IPS DF 6.9 (cell line): ENCODE data around the gene SPEF2.
"Not testable (repeated sequence)": the region's sequence is repeated elsewhere in the genome, so short reads cannot be mapped to it uniquely, and the experiment has no call there.

Source experiments
- DNase-seq: peaks from one replicate; pipeline ENCODE4 v3.0.0-alpha.2; 2013; ENCODE audit warnings: low read depth, low spot score
- H3K27ac ChIP-seq: one replicate; pipeline ENCODE4 v1.5.1; 2013; ENCODE audit warnings: low read length, control low read depth
- H3K27me3 ChIP-seq: 2 replicates; pipeline ENCODE4 v1.6.1; 2013; ENCODE audit warnings: mild to moderate bottlenecking, low read length; ENCODE audit not compliant: control insufficient read depth, insufficient read depth
- H3K36me3 ChIP-seq: 2 replicates; pipeline ENCODE4 v1.6.1; 2013; ENCODE audit warnings: low read length; ENCODE audit not compliant: control insufficient read depth, insufficient read depth
- H3K4me1 ChIP-seq: 2 replicates; pipeline ENCODE4 v1.6.1; 2013; ENCODE audit warnings: low read length; ENCODE audit not compliant: control insufficient read depth, insufficient read depth
- H3K4me3 ChIP-seq: 2 replicates; pipeline ENCODE4 v1.5.1; 2013; ENCODE audit warnings: mild to moderate bottlenecking, low read length
- H3K9me3 ChIP-seq: 2 replicates; pipeline ENCODE4 v1.6.1; 2013; ENCODE audit warnings: low read length, inconsistent platforms; ENCODE audit not compliant: control insufficient read depth, insufficient read depth
- WGBS: extraction: QIAGEN DNeasy Blood & Tissue Kit; methylation state at CpG from one replicate; pipeline ENCODE4 v1.1.7; 2013; ENCODE audit warnings: mixed read lengths, missing lambda C conversion rate; ENCODE audit not compliant: insufficient read length, insufficient coverage; 5-methylcytosine and 5-hydroxymethylcytosine counted together

The SPEF2 gene

GRCh38 chr5:35850967-35851680 lies 233.5 kb downstream of the SPEF2 start:
- DNase-seq, result no peak
- Histone ChIP-seq H3K9me3 (no peaks in the 10 kb centered on the region), H3K36me3 (no peaks in the 10 kb centered on the region), H3K27me3 (no peaks in the 10 kb centered on the region), H3K4me1 (no peaks in the 10 kb centered on the region), H3K4me3 (no peak overlapping the region), H3K27ac (no peak overlapping the region)
- no CpG with 5 or more reads among the region's 8 CpGs for WGBS

- Histone ChIP-seq H3K27me3 (no peaks in the 10 kb centered on the region), H3K36me3 (no peaks in the 10 kb centered on the region), H3K4me1 (no peaks in the 10 kb centered on the region), H3K9me3 (no peaks in the 10 kb centered on the region), H3K27ac (no peak overlapping the region), H3K4me3 (no peak overlapping the region)
- no CpG with 5 or more reads among the region's 8 CpGs for WGBS
- DNase-seq, result no peak
These were observed 234.5 kb downstream of the SPEF2 start for GRCh38 chr5:35852084-35852734.

- Histone ChIP-seq H3K4me1 (no peaks in the 10 kb centered on the region), H3K4me3 (no peak overlapping the region), H3K9me3 (no peaks in the 10 kb centered on the region), H3K27ac (no peak overlapping the region), H3K27me3 (no peaks in the 10 kb centered on the region), H3K36me3 (no peaks in the 10 kb centered on the region)
- DNase-seq, result no peak
These were observed 235.1 kb downstream of the SPEF2 start for GRCh38 chr5:35852773-35853172.

- H3K4me3 ChIP-seq, result no peak overlapping the region
- no peak for DNase-seq
- WGBS, result no CpG with 5 or more reads among the region's 3 CpGs
- no peaks in the 10 kb centered on the region for H3K4me1 ChIP-seq
- no peaks in the 10 kb centered on the region for H3K36me3 ChIP-seq
- H3K27ac ChIP-seq, result no peak overlapping the region
- no peaks in the 10 kb centered on the region for H3K9me3 ChIP-seq
- no peaks in the 10 kb centered on the region for H3K27me3 ChIP-seq
These were observed 236.0 kb downstream of the SPEF2 start for GRCh38 chr5:35853631-35854030.

- no peak overlapping the region for H3K27ac ChIP-seq
- H3K36me3 ChIP-seq, result no peaks in the 10 kb centered on the region
- no peaks in the 10 kb centered on the region for H3K27me3 ChIP-seq
- no peaks in the 10 kb centered on the region for H3K9me3 ChIP-seq
- WGBS, result no CpG with 5 or more reads among the region's 1 CpG
- H3K4me1 ChIP-seq, result no peaks in the 10 kb centered on the region
- H3K4me3 ChIP-seq, result no peak overlapping the region
- DNase-seq, result no peak
These were observed 236.6 kb downstream of the SPEF2 start for GRCh38 chr5:35854248-35854647.

GRCh38 chr5:35855187-35855586 lies 237.5 kb downstream of the SPEF2 start:
- WGBS, result no CpG with 5 or more reads among the region's 1 CpG
- Histone ChIP-seq H3K27me3 (no peaks in the 10 kb centered on the region), H3K27ac (no peak overlapping the region), H3K4me1 (no peaks in the 10 kb centered on the region; the same call in 1 of the 2 replicates), H3K36me3 (no peaks in the 10 kb centered on the region), H3K4me3 (no peak overlapping the region), H3K9me3 (no peaks in the 10 kb centered on the region)
- DNase-seq, result no peak

- not testable (repeated sequence) for H3K4me3 ChIP-seq, H3K4me1 ChIP-seq
These were observed 238.6 kb downstream of the SPEF2 start for GRCh38 chr5:35856186-35856764.

GRCh38 chr5:35856765-35857351 lies 239.2 kb downstream of the SPEF2 start, which contains the start of gene IL7R:
Gene IL7R, plus strand, starts transcription at chr5:35856891. Its CDS starts 87 bp downstream, at chr5:35856978.
- Histone ChIP-seq H3K27ac (no peak within 1 kb of the TSS), H3K27me3 (no peaks in the 10 kb centered on the region), H3K4me3 (no peak within 1 kb of the TSS), H3K36me3 (no peaks in the 10 kb centered on the region), H3K9me3 (no peaks in the 10 kb centered on the region), H3K4me1 (no peaks in the 10 kb centered on the region; the same call in 1 of the 2 replicates)
- no CpG with 5 or more reads among the region's 1 CpG for WGBS
- DNase-seq, result no peak

More at GRCh38 chr5:35856186-35856764, 238.6 kb downstream of the SPEF2 start:
- H3K27ac ChIP-seq, DNase-seq, H3K9me3 ChIP-seq, H3K36me3 ChIP-seq, H3K27me3 ChIP-seq: not testable (repeated sequence)
- WGBS, result no CpG with 5 or more reads among the region's 5 CpGs

- Histone ChIP-seq H3K27ac (no peak overlapping the region), H3K36me3 (no peaks in the 10 kb centered on the region), H3K27me3 (no peaks in the 10 kb centered on the region), H3K4me3 (no peak overlapping the region), H3K9me3 (no peaks in the 10 kb centered on the region), H3K4me1 (no peaks in the 10 kb centered on the region; the same call in 1 of the 2 replicates)
- no CpG with 5 or more reads among the region's 2 CpGs for WGBS
- no peak for DNase-seq
These were observed 240.0 kb downstream of the SPEF2 start for GRCh38 chr5:35857606-35858205.

GRCh38 chr5:35859101-35859661 lies 241.5 kb downstream of the SPEF2 start:
- DNase-seq, result no peak
- Histone ChIP-seq H3K4me1 (no peaks in the 10 kb centered on the region; the same call in 1 of the 2 replicates), H3K4me3 (no peak overlapping the region), H3K36me3 (no peaks in the 10 kb centered on the region), H3K9me3 (no peaks in the 10 kb centered on the region), H3K27ac (no peak overlapping the region), H3K27me3 (no peaks in the 10 kb centered on the region)
- no CpG with 5 or more reads among the region's 3 CpGs for WGBS
